CD14-positive monocyte (primary cell): ENCODE results near the gene GSTK1. TPM values are rescaled to one million over a fixed set of nuclear protein-coding genes. Genes with fewer than 3 reads are reported as not detected.
A peak's percentile ranks its signal among the peaks of the same experiment; 100 is the strongest.

Experiments used
- DNase-seq, 3 donors: peaks; one replicate each; pipeline ENCODE4 v3.0.0-alpha.2; 2011 to 2022
- H2AFZ ChIP-seq: 2 replicates; pipeline ENCODE4 v1.6.0; 2012; ENCODE audit warnings: mild to moderate bottlenecking, low read depth, low read length, inconsistent platforms; ENCODE audit not compliant: insufficient read depth, poor library complexity, severe bottlenecking
- H3K27ac ChIP-seq, 2 donors: 1 replicate in 1 of 2; 2 replicates in 1 of 2; pipeline ENCODE4 v1.5.1; 2012 to 2013; ENCODE audit warnings: low read length in 2 of 2, control low read depth in 1 of 2, inconsistent platforms in 1 of 2, low read depth in 1 of 2, mild to moderate bottlenecking in 1 of 2
- H3K27me3 ChIP-seq, 2 donors: one replicate each; pipeline versions ENCODE4 v1.6.0 to v1.6.1; 2011 to 2013; ENCODE audit warnings: low read length in 2 of 2; ENCODE audit not compliant: control insufficient read depth in 2 of 2, insufficient read depth in 2 of 2
- H3K36me3 ChIP-seq, 2 donors: replicated peaks in 1 of 2; 1 replicate in 1 of 2; 2 replicates in 1 of 2; pipeline versions ENCODE4 v1.5.1 to v1.6.1; 2012 to 2013; ENCODE audit warnings: low read length in 2 of 2, control low read depth in 1 of 2, inconsistent platforms in 1 of 2, mild to moderate bottlenecking in 1 of 2; ENCODE audit not compliant: insufficient read depth in 2 of 2, control insufficient read depth in 1 of 2
- H3K4me1 ChIP-seq, 2 donors: 1 replicate in 1 of 2; 2 replicates in 1 of 2; pipeline versions ENCODE4 v1.5.1 to v1.6.1; 2012 to 2013; ENCODE audit warnings: low read length in 2 of 2, control low read depth in 1 of 2, inconsistent platforms in 1 of 2, mild to moderate bottlenecking in 1 of 2, moderate library complexity in 1 of 2; ENCODE audit not compliant: insufficient read depth in 2 of 2, control insufficient read depth in 1 of 2
- H3K4me2 ChIP-seq: replicated peaks from 2 replicates; pipeline ENCODE3; 2012; ENCODE audit warnings: low read length, moderate library complexity, mild to moderate bottlenecking; ENCODE audit not compliant: poor library complexity, severe bottlenecking; ENCODE audit errors: extremely low read depth
- H3K4me3 ChIP-seq, 3 experiments: fragments of 200-600 bp in 1 of 3; sonication (generic) in 1 of 3; replicated peaks in 1 of 3; 1 replicate in 2 of 3; 2 replicates in 1 of 3; pipeline ENCODE4 v1.5.1; 2011 to 2013; ENCODE audit warnings: low read length in 3 of 3, mild to moderate bottlenecking in 3 of 3, control low read depth in 2 of 3, low read depth in 2 of 3, inconsistent platforms in 1 of 3, moderate library complexity in 1 of 3
- H3K79me2 ChIP-seq: 2 replicates; pipeline ENCODE4 v1.6.0; 2012; ENCODE audit warnings: mild to moderate bottlenecking, control low read depth, inconsistent platforms, low read length, moderate library complexity; ENCODE audit not compliant: insufficient read depth
- H3K9ac ChIP-seq: 2 replicates; pipeline ENCODE4 v1.6.0; 2017; ENCODE audit warnings: low read length, mild to moderate bottlenecking; ENCODE audit not compliant: insufficient read depth, poor library complexity, severe bottlenecking
- H3K9me3 ChIP-seq, 2 donors: replicated peaks in 1 of 2; 1 replicate in 1 of 2; 2 replicates in 1 of 2; pipeline versions ENCODE4 v1.5.1 to v1.6.1; 2012 to 2013; ENCODE audit warnings: low read length in 2 of 2, control low read depth in 1 of 2; ENCODE audit not compliant: control insufficient read depth in 1 of 2, insufficient read depth in 1 of 2
- H4K20me1 ChIP-seq: 2 replicates; pipeline ENCODE4 v1.6.0; 2012; ENCODE audit warnings: mild to moderate bottlenecking, low read length, control low read depth, moderate library complexity; ENCODE audit not compliant: insufficient read depth
- H3K27ac Mint-ChIP-seq, 7 donors: one replicate each; pipeline ENCODE4 v1.8.0; 2020; ENCODE audit warnings: mild to moderate bottlenecking in 7 of 7, mixed read lengths in 7 of 7, moderate library complexity in 6 of 7, inconsistent platforms in 2 of 7
- H3K27me3 Mint-ChIP-seq, 3 donors: one replicate each; pipeline ENCODE4 v1.8.0; 2021 to 2022; ENCODE audit warnings: low read depth in 3 of 3, mild to moderate bottlenecking in 3 of 3, mixed read lengths in 3 of 3, moderate library complexity in 3 of 3, inconsistent platforms in 1 of 3
- H3K36me3 Mint-ChIP-seq, 2 donors: one replicate each; pipeline ENCODE4 v1.8.0; 2020; ENCODE audit warnings: mixed read lengths in 2 of 2, inconsistent platforms in 1 of 2, mild to moderate bottlenecking in 1 of 2
- H3K4me1 Mint-ChIP-seq: one replicate; pipeline ENCODE4 v1.8.0; 2020; ENCODE audit warnings: mild to moderate bottlenecking, mixed read lengths
- H3K4me3 Mint-ChIP-seq, 2 donors: one replicate each; pipeline ENCODE4 v1.8.0; 2020; ENCODE audit warnings: mild to moderate bottlenecking in 2 of 2, mixed read lengths in 2 of 2, moderate library complexity in 1 of 2
- H3K9me3 Mint-ChIP-seq, 7 donors: one replicate each; pipeline ENCODE4 v1.8.0; 2020 to 2022; ENCODE audit warnings: mixed read lengths in 7 of 7, mild to moderate bottlenecking in 6 of 7, moderate library complexity in 6 of 7, inconsistent platforms in 2 of 7
- WGBS: methylation state at CpG from one replicate; pipeline ENCODE4 v1.1.5; 2013; ENCODE audit warnings: missing lambda C conversion rate; ENCODE audit not compliant: insufficient coverage; 5-methylcytosine and 5-hydroxymethylcytosine counted together
- intact Hi-C, 2 donors: fragments of 100-400 bp; cut with micrococcal nuclease; formaldehyde crosslinking; loops; one replicate each; pipeline versions ENCODE4 v1.15.0 to v1.15.1; 2023
- polyA plus RNA-seq, 3 donors: library from polyadenylated mRNA; depleted of rRNA in 1 of 3; unstranded in 2 of 3; stranded (reverse) in 1 of 3; fragments of 300-500 nt in 2 of 3; fragments of >200 nt in 1 of 3; fragmentation: Illumina TruSeq in 2 of 3; gene quantifications; 1 replicate in 2 of 3; 2 replicates in 1 of 3; pipeline ENCODE4 v1.2.3, GENCODE V29; 2012 to 2021
- TF ChIP-seq, protein P1 (sequence below): fragments of 200-600 bp; IDR thresholded peaks from one replicate; pipeline ENCODE4 v1.8.0; 2022; ENCODE audit warnings: antibody characterized with exemption, mild to moderate bottlenecking

GSTK1 gene
- polyA plus RNA-seq, 3 donors = 413 to 547 (median 427) TPM

DNA sequence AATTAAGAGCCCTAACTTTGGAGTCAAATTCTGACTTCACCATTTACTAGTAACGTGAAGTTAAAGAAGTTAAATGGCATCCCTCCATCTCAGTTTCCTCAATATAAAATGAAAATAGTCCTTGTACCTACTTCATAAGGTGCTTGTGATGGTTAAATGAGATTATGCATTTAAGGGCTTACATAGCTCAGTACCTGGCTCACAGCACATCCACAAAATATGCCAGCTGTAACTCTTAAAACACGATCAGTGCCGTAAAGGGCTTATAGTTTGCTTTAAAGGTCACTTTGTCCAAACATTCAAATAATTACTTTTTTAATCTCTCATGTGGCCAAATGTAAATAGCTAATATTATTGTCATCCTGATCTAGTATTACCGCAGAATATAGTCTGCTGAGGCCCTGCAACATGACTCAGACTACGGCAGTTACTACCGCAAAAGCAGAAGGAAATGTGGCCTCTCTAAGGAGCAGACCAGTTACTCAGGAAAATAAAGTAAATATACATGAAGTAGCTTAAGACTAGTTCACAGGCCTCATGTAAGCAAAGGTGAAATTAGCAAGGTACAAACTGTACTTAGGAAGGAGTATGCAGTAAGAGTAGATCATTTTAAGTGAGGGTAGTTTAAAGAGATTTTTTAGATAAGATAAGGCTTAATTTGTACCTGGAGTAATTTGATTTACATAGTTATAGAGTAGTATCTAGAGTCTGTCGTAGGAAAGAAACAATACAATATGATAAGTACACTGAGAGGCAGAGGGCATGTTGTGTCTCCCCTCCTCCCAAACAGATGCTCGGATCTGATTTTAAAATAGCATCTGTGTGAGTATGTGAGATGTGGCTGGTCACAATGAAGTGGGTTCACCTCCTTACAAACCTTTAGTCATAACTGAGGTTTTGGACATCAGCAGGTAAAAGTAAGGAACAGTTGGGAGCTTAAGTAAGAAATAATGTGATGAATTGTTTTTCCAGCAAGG lies 38.0 kb downstream of the GSTK1 start:
- H3K27ac ChIP-seq = peak overlapping the region; percentile 18 to 79
- TF ChIP-seq, protein P1, sequence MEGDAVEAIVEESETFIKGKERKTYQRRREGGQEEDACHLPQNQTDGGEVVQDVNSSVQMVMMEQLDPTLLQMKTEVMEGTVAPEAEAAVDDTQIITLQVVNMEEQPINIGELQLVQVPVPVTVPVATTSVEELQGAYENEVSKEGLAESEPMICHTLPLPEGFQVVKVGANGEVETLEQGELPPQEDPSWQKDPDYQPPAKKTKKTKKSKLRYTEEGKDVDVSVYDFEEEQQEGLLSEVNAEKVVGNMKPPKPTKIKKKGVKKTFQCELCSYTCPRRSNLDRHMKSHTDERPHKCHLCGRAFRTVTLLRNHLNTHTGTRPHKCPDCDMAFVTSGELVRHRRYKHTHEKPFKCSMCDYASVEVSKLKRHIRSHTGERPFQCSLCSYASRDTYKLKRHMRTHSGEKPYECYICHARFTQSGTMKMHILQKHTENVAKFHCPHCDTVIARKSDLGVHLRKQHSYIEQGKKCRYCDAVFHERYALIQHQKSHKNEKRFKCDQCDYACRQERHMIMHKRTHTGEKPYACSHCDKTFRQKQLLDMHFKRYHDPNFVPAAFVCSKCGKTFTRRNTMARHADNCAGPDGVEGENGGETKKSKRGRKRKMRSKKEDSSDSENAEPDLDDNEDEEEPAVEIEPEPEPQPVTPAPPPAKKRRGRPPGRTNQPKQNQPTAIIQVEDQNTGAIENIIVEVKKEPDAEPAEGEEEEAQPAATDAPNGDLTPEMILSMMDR = no peak
- peak overlapping the region; percentile 2 for H3K9ac ChIP-seq
- peak overlapping the region in 1 of 2 donors; percentile 84 for H3K4me3 Mint-ChIP-seq
- H3K4me1 ChIP-seq = peaks cover 41 to 49% of the 10 kb centered on the region in 2 donors
- intact Hi-C loops = loop anchor here (5.0 kb wide), 2 partner anchors 54 to 294 kb away; no protein-coding TSS in a partner anchor
- H3K4me1 Mint-ChIP-seq = peaks cover 54% of the 10 kb centered on the region
- no peaks in the 10 kb centered on the region for H3K9me3 ChIP-seq
- H4K20me1 ChIP-seq = no peaks in the 10 kb centered on the region
- H3K79me2 ChIP-seq = peaks cover 80% of the 10 kb centered on the region
- no peaks in the 10 kb centered on the region for H3K27me3 Mint-ChIP-seq
- no peaks in the 10 kb centered on the region for H3K27me3 ChIP-seq
- peak; percentile 69 to 81 (median 80) for DNase-seq
- peaks cover 56 to 91% of the 10 kb centered on the region in 2 donors for H3K36me3 ChIP-seq
- peaks cover 62 to 92% of the 10 kb centered on the region in 2 donors for H3K36me3 Mint-ChIP-seq
- H3K4me2 ChIP-seq = peak overlapping the region; percentile 64
- H3K9me3 Mint-ChIP-seq = peaks cover 0 to 3% (median 0%) of the 10 kb centered on the region in 7 donors
- WGBS = 0% methylated on average over 1 of the region's 8 CpGs
- H3K4me3 ChIP-seq = peak overlapping the region in 1 of 3 experiments; percentile 40
- H2AFZ ChIP-seq = peak overlapping the region; percentile 15
- H3K27ac Mint-ChIP-seq = peak overlapping the region; percentile 76 to 88 (median 84)

DNA sequence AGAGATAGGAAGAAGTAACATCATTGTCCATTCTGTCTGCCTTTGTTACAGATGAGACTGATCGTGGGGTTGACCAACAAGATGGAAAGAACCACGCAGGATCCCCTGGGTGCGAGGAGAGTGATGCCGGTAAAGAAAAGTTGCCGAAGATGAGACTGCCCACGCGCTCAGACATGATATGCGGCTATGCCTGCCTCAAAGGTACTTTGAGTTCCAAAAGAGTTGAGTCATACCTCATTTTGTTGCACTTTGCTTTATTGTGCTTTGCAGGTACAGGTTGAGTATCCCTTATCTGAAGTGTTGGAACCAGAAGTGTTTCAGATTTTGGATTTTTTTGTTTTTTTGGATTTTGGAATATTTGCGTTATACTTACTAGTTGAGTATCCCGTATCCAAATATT lies 40.5 kb downstream of the GSTK1 start:
- Histone ChIP-seq H4K20me1 (no peaks in the 10 kb centered on the region), H3K9ac (no peak overlapping the region), H3K27me3 (no peaks in the 10 kb centered on the region), H3K36me3 (peaks cover 66 to 89% of the 10 kb centered on the region in 2 donors), H3K4me1 (peaks cover 33 to 39% of the 10 kb centered on the region in 2 donors), H3K9me3 (no peaks in the 10 kb centered on the region), H3K79me2 (peaks cover 71% of the 10 kb centered on the region), H2AFZ (no peak overlapping the region), H3K4me3 (no peak overlapping the region), H3K4me2 (no peak overlapping the region), H3K27ac (no peak overlapping the region)
- no peak for DNase-seq
- Mint-ChIP-seq H3K9me3 (peaks cover 0 to 3% (median 0%) of the 10 kb centered on the region in 7 donors), H3K27me3 (peaks cover 0 to 3% (median 0%) of the 10 kb centered on the region in 3 donors), H3K4me1 (peaks cover 51% of the 10 kb centered on the region), H3K27ac (peak overlapping the region in 2 of 7 donors; percentile 47 to 49), H3K4me3 (no peak overlapping the region), H3K36me3 (peaks cover 70 to 89% of the 10 kb centered on the region in 2 donors)
- intact Hi-C loops = loop anchor here (5.0 kb wide), 2 partner anchors 56 to 296 kb away; no protein-coding TSS in a partner anchor
- over 99% methylated on average over 8 of the region's 10 CpGs for WGBS
- TF ChIP-seq, protein P1 = no peak
